ENCODE measurements around the gene FCRL1.

FCRL1 gene

DNA sequence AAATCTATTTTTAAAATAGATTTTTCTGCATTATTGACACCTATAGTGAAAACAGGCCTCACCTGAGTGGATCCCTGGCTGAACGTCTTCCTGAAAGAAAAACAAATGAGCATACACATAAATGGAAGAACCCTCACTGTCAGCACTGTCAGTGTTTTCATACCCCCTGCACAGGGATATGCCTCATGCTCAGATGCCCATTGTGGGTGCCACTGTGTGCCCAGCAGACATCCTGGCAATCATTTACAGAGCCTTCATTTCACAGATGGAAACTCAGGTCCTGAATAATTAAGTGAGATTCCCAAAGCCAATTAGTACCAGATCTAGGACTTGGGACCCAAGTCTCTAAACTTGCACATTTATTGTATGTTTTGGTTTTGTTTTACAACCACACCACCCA lies 19.9 kb downstream of the FCRL1 start:
- DNase-seq, result no peak

DNA sequence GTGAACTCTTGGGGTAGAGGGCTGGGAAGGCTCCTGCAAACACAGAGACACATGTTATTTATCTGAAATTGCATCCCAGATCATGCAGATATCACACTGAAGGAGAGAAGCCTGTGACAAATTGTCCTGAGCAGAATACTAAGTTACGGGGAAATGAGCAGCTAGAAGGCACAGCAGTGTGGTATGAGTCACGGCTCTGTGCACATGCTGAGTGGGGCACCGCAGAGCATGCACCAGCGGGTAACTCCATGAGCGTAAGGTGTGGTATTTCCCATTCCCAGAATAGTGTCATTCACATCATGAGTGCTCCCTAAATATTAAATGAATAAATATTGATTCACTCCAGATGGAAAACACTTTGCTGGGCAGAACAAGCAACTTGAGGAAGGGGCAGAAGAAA lies 21.7 kb downstream of the FCRL1 start:
- DNase-seq, result no peak

DNA sequence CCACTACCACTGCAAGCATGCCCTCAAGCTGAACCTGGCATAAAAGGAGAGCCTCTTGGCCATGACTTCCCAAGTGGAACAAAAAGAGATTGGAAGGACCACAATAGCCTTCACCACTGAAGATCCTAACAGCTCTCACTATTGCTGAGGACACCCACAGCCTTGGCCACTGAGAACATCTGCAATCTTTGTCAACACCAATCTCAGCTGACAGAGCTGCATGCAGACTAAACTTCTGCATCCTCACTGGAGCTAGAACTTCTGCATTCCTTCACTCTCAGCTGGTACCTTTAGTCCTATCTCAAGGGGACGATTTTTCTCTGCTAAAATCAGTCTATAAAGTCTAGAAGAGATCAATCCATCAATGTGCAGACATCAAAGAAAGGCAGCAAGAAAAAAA lies 34.7 kb downstream of the FCRL1 start:
- no peak for DNase-seq

DNA sequence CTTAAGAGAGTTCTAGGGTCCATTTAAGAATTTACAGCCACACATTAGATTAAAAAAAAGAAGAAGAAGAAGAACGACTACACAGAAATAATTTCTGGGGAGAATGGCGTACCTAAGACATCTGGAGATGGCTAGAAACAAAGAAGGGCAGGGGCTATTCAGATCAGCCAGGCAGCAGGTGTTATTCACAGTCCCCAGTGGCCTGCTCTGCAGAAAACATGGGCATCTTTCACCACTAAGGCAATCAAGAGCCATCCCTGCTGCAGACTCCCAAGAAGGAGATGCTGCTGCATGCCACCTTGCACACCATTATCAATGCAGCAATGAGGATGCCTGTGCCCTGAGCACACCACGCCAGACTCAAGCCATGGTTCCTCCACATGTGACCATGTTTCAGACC lies 35.1 kb downstream of the FCRL1 start:
- no peak for DNase-seq

DNA sequence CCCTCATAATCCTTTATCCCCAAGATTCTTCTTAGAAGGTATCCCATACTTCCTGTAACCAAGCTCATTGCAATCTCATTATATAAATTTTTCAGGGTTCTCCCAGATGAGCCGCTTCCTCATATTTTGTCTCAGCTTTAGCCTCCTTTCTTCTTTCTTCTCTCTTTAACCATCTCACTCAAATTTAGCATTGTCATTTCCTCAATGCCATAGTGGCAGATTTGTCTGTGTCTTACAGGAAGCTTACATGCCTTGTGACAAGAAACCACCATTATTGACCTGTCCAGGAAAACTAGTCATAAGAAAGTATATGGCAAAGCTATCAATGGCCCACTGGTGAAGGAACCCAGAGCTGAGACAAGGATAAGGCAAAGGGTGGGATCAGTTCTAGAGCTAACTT lies 37.0 kb downstream of the FCRL1 start:
- DNase-seq, result no peak

DNA sequence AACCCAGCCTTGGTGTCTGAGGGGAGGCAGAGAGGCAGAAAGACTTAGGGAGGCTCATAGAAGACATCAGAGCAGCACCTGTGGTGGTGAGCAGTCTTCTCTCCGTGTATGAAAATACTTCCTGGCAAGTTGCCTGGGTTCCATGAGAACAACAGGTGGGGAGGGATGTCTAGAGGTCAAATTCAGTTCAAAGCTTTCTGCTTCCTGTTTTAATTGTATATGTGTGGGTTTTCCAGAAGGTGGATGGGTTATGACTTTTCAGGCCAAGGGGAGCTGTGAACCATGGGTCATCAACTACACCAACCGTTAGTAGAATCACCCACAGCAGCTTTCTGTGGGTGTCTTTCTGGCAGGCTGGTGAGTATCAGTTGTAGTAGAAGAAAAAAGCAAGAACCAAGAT lies 38.9 kb downstream of the FCRL1 start:
- no peak for DNase-seq

DNA sequence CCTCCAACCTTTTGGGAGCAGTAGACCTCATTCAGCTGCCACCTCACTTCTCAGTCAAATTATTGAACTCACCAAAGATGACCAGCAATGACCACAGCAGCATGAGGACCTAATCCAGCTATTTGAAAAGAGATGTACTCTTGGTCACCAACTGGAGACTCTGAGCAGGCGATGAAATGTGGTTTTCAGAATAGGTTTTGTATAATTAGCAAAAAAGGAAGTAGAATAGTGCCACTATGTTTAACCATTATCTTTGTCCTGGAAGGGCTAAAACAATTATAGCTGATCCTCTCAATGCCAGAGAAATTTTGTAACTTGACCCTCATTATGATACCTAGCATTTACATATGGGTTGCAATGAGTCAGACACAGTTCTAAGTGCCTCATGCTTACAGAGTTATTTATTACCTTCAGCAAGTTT lies 42.9 kb downstream of the FCRL1 start, which contains the start of gene FCRL2:
Gene FCRL2 (minus strand): TSS at position 162 of the 421 bp plus-strand sequence. CDS start 59 bp downstream, at position 103.
- DNase-seq, result no peak

DNA sequence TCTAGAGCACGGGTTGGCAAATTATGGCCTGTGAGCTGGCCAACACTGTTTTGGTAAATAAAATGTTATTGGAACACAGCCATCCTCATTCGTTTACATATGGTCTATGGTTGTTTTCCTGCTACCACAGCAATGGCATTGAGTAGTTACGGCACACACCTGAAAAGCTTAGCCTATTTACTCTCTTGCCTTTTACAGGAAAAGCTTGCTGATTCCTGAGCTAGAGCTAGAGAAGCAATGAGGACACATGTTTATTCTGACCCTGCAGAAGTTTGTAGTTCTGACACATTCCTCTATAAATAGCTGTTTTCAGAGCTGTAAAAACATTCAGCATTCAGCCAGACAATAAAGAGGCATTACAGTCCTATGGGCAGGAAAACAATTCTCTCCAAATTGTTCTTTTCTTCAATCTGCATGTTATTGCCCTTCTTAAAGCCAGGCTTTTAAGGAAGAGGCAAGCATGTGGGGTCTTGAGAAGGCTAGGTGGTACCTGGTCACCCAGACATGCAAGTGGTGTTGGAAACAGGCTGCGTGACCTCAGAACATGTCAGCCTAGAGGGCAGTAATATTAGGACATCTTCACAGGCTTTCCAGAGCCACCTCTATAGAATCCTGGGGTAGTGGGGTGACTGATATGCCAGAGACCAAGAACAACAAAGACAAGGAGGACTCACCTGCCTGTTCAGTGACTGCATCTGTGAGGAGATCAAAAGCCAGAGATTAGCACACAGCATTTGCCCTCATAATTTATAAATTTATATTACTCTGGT lies 44.6 kb downstream of the FCRL1 start:
- no peak for DNase-seq

DNA sequence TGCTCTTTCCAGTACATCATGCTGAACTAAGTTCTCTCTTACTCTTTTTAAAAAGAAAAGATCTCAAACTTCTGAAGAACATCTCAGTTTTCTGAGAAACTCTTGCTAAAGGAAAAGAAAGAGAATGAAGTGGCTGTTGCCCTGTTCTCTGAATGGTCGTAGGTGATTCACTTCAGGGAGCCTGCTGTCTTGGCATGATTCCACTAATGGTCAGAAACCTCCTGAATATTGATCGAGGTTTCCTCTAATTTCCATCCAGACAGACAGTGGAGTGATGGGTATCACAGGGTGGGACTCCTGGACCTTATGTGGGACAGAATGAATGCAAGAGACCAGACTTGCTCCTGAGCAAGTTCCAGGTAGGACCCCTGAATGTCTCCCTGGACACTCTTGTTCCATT lies 45.5 kb downstream of the FCRL1 start:
- no peak for DNase-seq

DNA sequence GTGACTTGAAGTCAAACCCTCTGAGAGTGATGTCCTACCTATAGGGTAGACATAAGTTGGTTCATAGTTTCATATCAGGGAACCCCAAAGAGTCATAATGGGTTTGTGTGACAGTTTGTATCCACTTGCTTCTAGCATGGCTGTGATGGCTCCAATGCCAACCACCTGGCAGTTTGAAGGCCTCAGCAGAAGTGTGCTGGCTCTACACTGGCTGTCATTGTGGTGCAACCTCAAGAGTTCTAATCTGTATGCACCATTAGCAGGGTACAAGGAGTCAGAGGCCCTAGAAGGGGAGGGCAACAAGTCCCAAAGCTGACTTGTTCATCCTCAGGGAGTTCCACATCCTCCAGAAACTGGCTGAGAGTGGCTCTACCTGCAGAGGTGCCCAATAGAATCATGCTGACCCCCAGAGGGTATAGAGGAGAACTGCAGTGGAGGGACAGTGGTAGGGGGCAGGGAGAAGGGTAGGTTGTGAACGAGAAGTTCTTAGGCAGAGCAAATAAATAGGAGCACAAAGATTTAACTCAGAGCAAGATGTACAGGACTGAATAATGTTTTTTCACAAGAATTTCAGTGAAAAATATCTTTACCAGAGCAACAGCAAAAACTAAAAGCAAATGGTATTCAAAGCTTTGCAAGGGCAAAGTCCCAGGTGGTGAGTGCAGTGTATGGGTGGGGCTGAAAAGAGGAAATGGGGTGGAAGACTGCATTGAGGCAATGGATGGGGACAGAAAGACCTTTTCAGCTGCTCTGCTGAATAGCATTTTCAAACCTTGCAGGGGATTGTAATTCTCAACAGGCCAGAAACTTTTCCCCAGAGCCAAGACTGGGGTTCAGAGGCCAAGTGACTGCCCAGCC lies 46.2 kb downstream of the FCRL1 start:
- no peak for DNase-seq

DNA sequence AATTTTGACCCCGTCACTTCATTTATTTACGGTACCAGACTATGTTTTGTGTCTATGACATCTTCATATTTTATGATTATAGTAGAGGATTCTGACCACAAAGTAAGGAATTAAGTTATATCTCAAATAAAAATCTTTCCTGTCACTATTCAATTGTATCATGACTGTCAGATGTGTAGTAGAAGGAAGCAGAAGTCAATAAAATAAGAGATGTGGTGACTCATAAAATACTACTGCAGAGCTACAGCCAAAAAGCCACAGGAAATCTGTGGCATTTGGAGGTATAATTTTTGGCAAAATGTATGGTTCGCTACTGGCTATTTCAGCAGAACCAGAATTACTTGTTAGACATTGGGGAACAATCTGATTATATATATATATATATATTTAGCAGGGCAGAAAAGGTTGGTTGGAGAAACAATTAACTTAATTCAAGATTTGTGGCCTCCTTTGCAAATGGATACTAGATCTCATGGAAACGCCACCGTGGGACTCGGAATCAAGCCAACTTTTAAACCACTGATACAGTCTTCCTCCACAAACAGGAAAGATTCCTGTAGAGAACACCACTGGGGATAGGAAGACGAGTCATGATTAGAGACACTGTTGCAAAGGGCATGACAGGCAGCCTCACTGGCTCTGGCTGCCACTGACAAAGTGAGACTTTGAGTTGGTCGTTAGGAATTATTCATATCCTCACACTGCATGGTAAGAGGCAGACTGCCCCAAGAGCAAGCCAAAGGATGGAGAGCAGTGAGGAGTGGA lies 48.1 kb downstream of the FCRL1 start:
- no peak for DNase-seq

DNA sequence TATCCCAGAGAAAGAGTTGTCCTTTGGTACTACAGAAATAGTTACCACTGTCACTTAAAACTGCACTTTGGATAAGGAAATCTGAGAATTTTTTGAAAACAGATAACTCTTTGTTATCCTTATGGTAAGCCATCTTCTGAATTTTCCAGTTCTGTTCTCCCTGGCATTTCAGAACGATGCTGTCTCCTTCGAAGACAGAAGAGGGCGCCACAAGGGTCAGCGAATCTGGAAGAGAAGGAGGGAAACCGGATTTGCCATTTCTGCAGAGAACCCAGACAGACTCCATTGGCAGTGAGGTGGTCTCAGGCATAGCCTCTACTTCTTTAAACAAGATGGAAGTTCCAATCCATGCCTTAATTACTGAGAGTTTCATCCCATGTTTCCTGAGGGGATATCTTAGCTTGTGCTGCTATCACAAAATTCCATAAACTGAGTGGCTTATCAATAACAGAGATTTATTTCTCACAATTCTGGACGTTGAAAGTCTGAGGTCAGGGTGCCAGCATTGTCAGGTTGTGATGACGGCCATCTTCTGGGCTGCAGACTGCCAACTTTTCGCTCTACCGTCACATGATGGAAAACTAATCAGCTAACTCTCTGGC lies 49.4 kb downstream of the FCRL1 start:
- no peak for DNase-seq

DNA sequence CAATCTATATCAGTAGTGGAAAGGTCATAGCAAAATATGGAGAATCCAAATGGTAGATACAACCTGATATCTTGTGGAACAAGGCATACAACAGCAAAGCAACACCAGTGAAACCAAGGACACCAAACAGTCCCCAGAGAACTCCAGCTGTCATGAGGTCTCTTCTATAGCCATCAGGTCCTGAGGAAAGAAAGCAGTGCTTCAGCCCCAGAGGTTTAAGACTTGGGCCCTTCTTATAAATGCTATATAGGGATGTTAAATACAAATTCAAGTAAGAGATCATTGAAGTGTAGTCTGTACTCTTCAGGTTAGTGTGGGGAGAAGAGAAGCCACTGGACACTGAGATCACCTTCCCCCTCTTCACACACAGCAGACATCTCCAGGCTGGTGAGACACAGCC lies 53.1 kb downstream of the FCRL1 start:
- no peak for DNase-seq

DNA sequence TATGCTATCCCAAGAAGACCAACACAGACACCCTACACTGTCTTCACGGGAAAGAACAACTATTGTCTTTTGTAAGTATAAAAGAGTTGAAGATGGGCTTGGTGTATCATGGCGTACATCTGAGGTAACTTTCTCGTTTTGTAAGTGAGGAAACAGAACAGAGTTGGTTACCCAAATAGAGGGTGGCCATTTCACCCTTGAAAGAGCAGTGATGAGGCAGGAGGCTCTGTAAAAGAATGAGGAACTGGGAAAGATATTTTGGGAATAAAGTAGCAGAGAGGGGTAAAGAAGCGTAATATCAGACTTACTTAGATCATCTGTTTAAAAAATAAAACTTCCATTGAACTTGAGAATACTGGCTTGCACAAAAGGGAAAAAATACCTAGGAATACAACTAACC lies 61.9 kb downstream of the FCRL1 start:
- DNase-seq, result no peak

DNA sequence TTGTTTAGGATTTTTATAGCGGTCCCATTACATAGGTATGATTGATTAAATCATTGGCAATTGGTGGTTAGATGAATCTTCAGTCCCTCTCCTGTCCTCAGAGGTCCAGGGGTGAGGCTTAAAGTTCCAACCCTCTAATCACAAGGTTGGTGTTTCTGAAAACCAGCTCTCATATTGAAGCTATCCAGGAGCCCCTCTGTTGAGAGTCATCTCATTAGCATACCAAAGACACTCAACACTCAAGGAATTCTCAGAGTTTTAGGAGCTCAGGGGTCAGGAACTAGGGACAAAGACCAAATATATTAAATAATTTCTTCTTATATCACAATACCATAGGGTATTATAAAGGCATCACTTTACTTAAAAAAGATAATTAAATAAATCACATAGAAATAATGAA lies 66.3 kb downstream of the FCRL1 start:
- no peak for DNase-seq

DNA sequence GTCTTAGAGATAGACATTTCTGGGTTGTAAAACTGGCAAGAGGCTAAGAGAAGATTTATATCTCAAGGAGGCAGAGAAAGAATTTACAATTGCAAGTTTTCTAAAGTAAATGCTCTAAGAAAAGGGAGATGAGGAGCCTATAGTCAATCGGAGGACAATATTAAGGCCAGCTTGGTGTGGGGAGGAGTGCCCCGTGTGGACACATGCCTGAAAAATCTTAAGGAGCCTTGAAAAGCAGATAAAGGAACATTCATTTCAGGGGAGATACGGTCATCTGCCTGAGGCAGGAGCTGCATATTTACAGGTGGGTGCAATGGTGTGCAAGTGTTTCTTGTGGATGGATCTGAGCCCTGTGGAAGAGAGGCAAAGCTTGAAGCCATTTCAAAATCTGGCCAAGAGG lies 68.6 kb downstream of the FCRL1 start:
- DNase-seq, result no peak

DNA sequence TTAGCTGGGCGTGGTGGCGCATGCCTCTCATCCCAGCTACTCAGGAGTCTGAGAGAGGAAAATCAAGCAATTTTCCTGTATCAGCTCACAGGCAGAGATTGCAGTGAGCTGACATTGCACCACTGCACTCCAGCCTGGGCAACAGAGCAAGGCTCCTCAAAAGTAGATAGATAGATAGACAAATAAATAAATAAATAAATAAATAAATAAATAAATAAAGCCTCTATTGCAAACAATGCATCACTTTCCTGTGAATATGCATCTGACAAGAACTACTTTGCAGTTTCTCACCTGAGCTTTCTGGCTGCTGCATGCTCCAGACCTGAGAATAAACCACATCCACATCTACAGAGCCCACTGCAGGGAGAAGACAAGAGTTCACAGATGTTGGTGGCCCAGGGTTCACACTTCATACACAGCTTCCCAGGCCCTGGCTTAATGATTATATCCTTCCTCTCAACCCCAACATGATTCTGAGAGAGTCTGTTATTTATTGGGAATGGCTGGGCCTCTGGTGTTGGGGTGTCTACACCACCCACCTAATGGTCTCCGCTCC lies 71.6 kb downstream of the FCRL1 start:
- no peak for DNase-seq

All from NCI-H146 (cell line).